SKM-1 (cell line): ENCODE data around the gene SKA3.
"Not testable (repeated sequence)": the region's sequence is repeated elsewhere in the genome, so short reads cannot be mapped to it uniquely, and the experiment has no call there.

ENCODE experiments used
- DNase-seq: peaks from one replicate; lab custom pipeline; 2025; ENCODE audit not compliant: unreplicated experiment; lab: John Stamatoyannopoulos, UW

The SKA3 gene

GRCh38 chr13:21176215-21176981 lies at the start of gene SKA3, which contains the start of gene MRPL57:
TSS of gene SKA3 (minus strand) at chr13:21176552. CDS start at chr13:21176477, 75 bp downstream.
TSS of gene MRPL57 (plus strand) at chr13:21176658. CDS start at chr13:21176917, 259 bp downstream.
- peak; percentile 81 for DNase-seq

GRCh38 chr13:21225082-21225481 lies 48.7 kb upstream of the SKA3 start:
- DNase-seq, result no peak

DNA sequence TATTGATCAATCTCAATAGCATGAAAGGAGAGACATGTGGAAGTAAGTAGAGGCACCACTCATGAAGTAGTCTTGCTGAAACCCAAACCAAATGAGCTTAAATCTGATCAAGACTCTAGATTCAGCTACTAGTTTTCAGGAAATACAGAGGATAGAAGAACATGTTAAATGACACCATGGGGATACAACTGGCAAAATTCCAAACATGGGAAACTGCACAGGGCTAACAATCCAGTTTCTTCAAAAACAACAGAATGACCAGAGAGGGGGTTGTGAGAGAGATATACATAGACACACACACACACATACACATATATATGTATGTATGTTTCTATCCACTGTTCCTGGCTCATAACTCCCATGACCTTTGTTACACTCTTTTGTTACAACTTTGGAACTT lies 44.9 kb upstream of the SKA3 start:
- no peak for DNase-seq

- DNase-seq, result not testable (repeated sequence)
Observed at GRCh38 chr13:21219716-21220115, 43.4 kb upstream of the SKA3 start.

DNA sequence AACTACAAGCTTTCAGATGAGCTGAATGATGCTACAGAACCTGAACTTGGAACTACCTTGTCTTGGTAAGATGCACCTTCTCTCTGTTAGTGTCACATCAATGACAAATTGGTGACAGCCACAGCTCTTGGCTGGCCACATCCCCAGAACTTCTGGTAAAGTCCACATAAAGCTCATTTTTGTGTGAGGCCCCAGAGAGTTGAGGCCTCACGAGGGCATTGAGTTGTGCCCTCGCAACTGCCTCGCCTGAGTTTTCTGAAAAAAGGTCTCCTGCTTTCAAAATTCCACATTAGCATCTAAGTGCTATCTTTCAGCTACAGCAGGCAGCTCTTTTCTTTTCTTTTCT lies 42.7 kb upstream of the SKA3 start:
- no peak for DNase-seq

DNA sequence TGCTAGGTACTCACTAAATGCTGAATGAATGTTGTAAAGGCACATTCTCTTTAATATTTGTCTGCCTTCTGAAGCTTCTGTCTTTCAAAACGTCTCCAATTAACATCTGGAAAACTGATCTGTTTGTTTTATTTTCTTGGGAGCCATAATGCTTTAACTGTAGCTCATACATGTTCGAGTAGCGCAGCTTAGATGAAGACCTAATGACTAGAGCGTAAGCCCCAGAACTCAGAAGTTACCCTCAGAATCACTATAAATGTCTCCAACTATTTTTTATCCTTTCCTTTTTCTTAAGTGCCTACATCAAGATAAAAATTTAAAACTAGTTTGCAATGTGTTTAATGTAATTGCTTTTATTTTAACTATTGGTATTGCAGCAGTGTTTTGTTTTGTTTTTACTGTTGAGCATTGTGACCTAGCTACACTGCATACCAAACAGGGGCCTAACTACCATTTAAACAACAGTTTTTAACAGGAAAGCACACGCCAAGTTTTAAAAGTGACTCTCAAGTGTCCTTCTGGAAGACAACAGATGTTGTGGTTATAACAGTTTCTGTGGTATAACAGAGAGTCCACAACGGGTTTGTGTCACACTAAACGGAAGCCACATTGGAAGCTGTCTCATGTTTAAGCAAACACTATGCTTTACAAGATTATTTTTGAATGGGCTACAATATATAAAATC lies 42.1 kb upstream of the SKA3 start:
- DNase-seq, result no peak

GRCh38 chr13:21216332-21216731 lies 40.0 kb upstream of the SKA3 start:
- no peak for DNase-seq

GRCh38 chr13:21215419-21215818 lies 39.1 kb upstream of the SKA3 start:
- DNase-seq, result not testable (repeated sequence)

- no peak for DNase-seq
Observed at GRCh38 chr13:21212138-21212775, 35.9 kb upstream of the SKA3 start.

GRCh38 chr13:21208652-21209154 lies 32.4 kb upstream of the SKA3 start:
- DNase-seq, result no peak

DNA sequence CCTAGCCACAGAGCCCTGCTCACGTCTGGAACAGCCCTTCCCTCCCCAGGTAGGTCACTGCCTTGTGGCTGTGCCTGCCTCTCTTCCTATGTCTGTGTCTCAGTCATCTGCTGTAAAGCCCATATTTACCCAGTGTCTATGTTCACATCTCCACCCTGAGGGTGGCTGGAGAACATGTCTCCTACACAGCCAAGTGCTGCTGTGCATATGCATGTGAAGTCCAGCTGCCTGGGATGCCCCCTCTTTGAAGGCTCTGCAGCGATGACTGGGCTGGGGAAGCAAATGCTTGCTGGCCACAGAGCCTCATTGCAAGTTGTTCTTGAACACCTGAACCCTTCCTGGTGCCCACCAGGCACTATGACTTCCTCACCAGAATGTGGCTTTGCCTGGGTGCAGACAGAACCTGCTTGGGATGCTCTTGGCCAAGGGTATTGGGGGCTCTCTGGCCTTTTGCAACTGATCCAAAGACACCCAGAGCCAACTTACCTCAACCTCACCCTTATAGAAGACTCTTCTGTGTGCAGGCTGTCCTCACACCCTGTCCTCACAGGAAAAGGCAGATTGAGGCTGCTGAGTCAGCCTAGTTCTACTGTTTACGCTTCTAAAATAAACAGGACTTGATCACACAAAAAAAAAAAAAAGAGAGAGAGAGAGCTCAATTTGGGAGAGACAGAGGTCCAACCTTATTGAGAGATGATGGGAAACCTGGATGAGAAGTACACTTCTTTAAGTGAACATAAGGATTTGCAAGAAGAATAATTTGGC lies 26.6 kb upstream of the SKA3 start:
- no peak for DNase-seq

- DNase-seq, result not testable (repeated sequence)
Observed at GRCh38 chr13:21201456-21202190, 25.3 kb upstream of the SKA3 start.

GRCh38 chr13:21198391-21198790 lies 22.0 kb upstream of the SKA3 start:
- DNase-seq, result not testable (repeated sequence)

- DNase-seq, result not testable (repeated sequence)
Observed at GRCh38 chr13:21197606-21198225, 21.4 kb upstream of the SKA3 start.

DNA sequence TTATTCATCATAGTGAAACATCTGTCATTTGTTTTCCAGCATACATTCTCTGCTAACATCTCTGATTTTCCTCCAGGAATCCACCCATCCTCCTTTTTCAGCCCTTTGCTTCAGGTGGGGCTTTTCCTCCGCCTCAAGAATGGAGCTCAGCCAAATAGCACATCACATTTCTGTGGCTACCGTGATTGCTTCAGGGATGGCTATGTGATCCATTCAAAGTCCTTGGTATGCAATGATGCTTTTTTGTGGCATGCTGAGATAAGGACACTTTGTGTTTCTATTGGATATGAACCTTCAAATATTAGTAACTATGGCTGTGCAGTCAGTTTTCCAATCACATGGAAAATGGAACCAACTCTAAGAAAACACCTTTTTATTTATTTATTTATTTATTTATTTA lies 18.4 kb upstream of the SKA3 start:
- not testable (repeated sequence) for DNase-seq

- DNase-seq, result not testable (repeated sequence)
Observed at GRCh38 chr13:21186410-21186809, 10.1 kb upstream of the SKA3 start.

- DNase-seq, result no peak
Observed at GRCh38 chr13:21181671-21182070, 5.3 kb upstream of the SKA3 start.

DNA sequence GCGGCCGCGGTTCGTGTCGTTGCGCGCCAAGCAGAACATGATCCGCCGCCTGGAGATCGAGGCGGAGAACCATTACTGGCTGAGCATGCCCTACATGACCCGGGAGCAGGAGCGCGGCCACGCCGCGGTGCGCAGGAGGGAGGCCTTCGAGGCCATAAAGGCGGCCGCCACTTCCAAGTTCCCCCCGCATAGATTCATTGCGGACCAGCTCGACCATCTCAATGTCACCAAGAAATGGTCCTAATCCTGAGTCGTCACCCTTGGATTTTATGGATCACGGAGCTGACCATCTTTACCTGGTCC lies 581 bp upstream of the SKA3 start:
- DNase-seq, result no peak

DNA sequence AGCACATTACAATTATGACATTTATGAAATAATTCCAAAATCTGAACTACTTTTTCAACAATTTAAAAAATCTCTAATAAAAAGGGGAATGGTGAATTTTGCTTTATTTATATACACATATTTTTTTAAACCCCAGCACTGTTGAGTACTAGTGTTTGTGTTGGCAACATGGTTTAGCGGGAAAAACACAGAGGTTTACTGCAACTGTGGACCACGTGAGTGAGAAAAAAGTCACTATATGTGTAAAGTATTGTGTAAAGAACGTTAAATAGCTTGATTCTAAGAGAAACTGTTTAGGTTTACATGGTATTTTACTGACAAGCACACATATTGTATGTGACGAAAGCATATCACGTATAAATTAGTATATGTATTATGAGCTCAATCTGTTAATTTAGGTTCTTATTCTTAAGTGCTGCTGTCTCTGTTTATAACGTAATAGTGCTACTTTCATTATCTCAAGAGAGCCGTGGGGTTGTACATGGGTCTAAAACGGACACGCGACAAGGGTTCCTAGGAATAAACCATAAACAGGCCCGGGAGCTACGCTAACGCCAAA lies 617 bp downstream of the SKA3 start:
- DNase-seq, result peak; percentile 27

- DNase-seq, result not testable (repeated sequence)
Observed at GRCh38 chr13:21173767-21174166, 2.6 kb downstream of the SKA3 start.
